ENCODE data around the gene FXYD3.

GRCh38 chr19:35164418-35164817, 48.8 kb downstream of the FXYD3 start:
- no peak for TF ChIP-seq CTCF (IDR thresholded peaks at IDR 0.05; ENCODE audit: insufficient read depth, low read length)
- TF ChIP-seq REST (IDR thresholded peaks at IDR 0.05; ENCODE audit: insufficient replicate concordance, low read depth): no peak
- no peak for TF ChIP-seq POLR2AphosphoS5 (IDR thresholded peaks at IDR 0.05; ENCODE audit: low read depth)

Data from HL-60 (cell line).